Activated CD4-positive, alpha-beta memory T cell treated with anti-CD3 and anti-CD28 coated beads for 36 hours (primary cell): ENCODE results near the gene RASSF8. TPM values are rescaled to one million over a fixed set of nuclear protein-coding genes. Genes with fewer than 3 reads are reported as not detected.
A peak's percentile ranks its signal among the peaks of the same experiment; 100 is the strongest.

ENCODE experiments used
- CTCF ChIA-PET: fragments of 350-600 bp; sonication (Branson Sonifier 250); formaldehyde crosslinking; loops from one replicate; lab custom pipeline; 2021; ENCODE audit warnings: antibody characterized with exemption, inconsistent platforms; lab: Charles Lee
- POLR2A ChIA-PET: fragments of 350-600 bp; sonication (Branson Sonifier 250); formaldehyde crosslinking; loops from one replicate; lab custom pipeline; 2021; ENCODE audit warnings: antibody characterized with exemption; lab: Charles Lee
- DNase-seq: peaks from one replicate; pipeline ENCODE4 v3.0.0-alpha.2; 2020
- H3K27ac Mint-ChIP-seq: one replicate; pipeline ENCODE4 v1.8.0; 2021; ENCODE audit warnings: mixed read lengths
- H3K27me3 Mint-ChIP-seq: one replicate; pipeline ENCODE4 v1.8.0; 2021; ENCODE audit warnings: mixed read lengths
- H3K36me3 Mint-ChIP-seq: one replicate; pipeline ENCODE4 v1.8.0; 2021; ENCODE audit warnings: mixed read lengths
- H3K4me1 Mint-ChIP-seq: one replicate; pipeline ENCODE4 v1.8.0; 2021; ENCODE audit warnings: low read depth, mixed read lengths
- H3K4me3 Mint-ChIP-seq: one replicate; pipeline ENCODE4 v1.8.0; 2021; ENCODE audit warnings: mild to moderate bottlenecking, mixed read lengths
- H3K9me3 Mint-ChIP-seq: one replicate; pipeline ENCODE4 v1.8.0; 2021; ENCODE audit warnings: mixed read lengths
- intact Hi-C: fragments of 100-400 bp; cut with micrococcal nuclease; formaldehyde crosslinking; loops from one replicate; pipeline ENCODE4 v1.15.1; 2023
- total RNA-seq, 2 experiments: library from RNA; stranded (reverse); gene quantifications; one replicate each; pipeline ENCODE4 v1.2.3, GENCODE V29; 2021

Gene RASSF8
- total RNA-seq, 2 experiments from 2014 or later = 0.26 to 0.29 TPM

DNA sequence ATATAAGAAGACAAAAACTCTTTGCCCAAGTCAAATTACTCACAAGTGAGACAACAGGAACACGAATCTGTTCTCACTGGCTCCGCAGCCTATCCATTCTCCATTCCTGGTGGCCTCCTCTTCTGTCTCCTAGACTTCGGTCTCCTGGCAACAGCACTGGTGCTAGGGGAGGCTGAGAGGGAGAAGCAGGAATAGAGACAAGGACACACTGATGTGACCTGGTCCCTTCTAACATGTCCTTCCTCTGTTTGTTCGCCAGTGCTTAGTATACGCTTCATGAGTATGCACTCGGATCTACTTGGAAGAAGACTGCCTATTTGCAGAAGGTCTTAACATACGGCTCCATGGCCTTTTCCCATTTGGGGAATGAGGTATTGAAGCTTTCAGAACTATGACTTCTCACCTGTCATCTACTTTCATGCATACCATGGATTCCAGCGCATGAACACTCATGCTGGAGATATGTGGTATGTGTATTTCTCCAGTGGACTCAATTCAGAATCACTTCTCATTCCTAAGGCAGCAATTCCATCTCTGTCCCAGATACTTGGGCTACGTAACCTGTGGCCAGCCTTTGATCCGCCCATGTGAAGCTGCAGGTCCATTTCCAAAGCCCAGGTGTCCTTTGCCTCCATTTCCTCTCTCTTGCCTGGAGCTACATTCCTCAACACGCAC lies 132.5 kb downstream of the RASSF8 start:
- H3K4me3 Mint-ChIP-seq = no peak overlapping the region
- H3K27ac Mint-ChIP-seq = no peak overlapping the region
- no peaks in the 10 kb centered on the region for H3K9me3 Mint-ChIP-seq
- intact Hi-C loops = loop anchor here (10.0 kb wide), 1 partner anchor 334 kb away; no protein-coding TSS in a partner anchor
- CTCF ChIA-PET = no interaction called here
- DNase-seq = no peak
- H3K27me3 Mint-ChIP-seq = no peaks in the 10 kb centered on the region
- H3K4me1 Mint-ChIP-seq = no peaks in the 10 kb centered on the region
- no peaks in the 10 kb centered on the region for H3K36me3 Mint-ChIP-seq
- POLR2A ChIA-PET = no interaction called here

DNA sequence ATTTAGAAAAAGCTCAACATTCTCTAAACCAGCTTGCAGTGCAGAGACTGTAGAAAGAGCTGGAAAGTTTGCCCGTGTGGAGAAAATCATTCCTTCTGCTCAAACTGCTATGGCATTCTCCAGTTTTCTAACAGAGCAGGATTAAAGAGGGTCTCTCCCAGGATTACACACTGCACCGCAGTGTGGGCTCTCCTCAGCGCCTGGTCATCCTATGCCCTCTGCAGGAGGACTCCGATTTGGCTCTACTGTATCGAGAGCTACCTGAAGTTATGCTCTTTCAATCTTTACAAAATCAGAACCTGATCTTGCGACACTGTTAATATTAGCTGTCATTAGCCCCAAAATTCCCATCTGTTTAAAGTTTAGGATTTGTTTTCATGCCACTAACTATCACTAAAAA lies 133.3 kb downstream of the RASSF8 start:
- H3K27ac Mint-ChIP-seq = no peak overlapping the region
- H3K36me3 Mint-ChIP-seq = no peaks in the 10 kb centered on the region
- H3K4me1 Mint-ChIP-seq = no peaks in the 10 kb centered on the region
- H3K4me3 Mint-ChIP-seq = no peak overlapping the region
- no peak for DNase-seq
- ChIA-PET CTCF (no interaction called here), POLR2A (no interaction called here)
- no peaks in the 10 kb centered on the region for H3K9me3 Mint-ChIP-seq
- no peaks in the 10 kb centered on the region for H3K27me3 Mint-ChIP-seq
- intact Hi-C loops = loop anchor here (10.0 kb wide), 1 partner anchor 333 kb away; no protein-coding TSS in a partner anchor

DNA sequence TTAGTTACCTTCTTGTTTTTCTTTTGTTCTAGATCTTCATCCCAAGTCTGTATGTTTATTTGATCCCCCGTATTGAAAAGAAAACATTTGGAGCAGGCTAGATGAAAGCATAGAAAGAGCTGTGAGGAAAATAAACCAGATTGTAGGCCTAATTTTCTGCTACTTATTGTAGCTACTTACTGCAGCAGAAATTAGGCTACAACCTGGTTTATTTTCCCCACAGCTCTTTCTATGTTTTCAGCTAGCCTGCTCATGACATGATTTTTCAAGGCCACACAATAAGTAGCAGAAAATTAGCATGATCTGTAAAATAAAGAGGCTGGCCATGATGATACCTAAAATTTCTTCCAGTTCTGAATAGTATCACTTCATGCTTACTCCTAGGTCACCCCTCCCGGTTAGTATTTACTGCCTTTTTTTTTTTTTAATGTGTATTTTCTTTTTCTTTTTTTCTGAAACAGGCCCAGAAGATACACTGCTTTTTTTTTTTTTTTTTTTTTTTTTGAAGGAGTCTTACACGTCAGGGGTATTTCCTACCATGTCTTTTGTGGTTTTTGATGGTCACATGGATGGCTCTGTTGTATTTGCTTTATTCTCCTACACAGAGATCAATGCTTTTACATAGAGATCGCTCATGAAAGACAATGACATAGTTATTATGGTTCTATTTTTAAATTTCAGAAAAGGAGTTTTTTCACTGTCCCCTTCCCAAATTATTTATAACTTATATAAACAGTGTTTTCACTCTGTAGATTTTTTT lies 134.0 kb downstream of the RASSF8 start:
- no peak for DNase-seq

DNA sequence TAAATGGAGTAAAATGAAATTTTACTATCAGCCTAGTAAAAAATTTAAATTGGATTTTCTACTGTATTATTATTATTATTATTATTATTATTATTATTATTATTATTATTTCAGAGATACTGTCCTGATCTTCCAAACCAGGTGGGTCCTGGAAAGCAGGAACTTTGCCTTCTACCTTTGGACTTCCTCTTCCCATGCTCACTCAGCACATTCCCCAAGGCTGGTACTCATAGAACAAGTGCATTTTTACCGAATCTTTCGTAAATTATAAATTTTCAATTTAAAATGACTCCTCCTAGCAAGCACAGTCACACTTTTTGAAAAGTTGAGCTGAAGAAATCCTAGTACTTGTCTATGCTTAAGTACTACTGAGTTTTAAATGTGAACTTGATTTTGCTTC lies 136.7 kb downstream of the RASSF8 start:
- CTCF ChIA-PET = interaction anchor here (0.5 kb wide), 1 partner anchor 121 kb away, joined by 4 read pairs; no protein-coding TSS in a partner anchor

More for the DNA sequence above, 134.0 kb downstream of the RASSF8 start:
- no peak overlapping the region for H3K27ac Mint-ChIP-seq
- H3K36me3 Mint-ChIP-seq = no peaks in the 10 kb centered on the region
- no peaks in the 10 kb centered on the region for H3K27me3 Mint-ChIP-seq
- H3K9me3 Mint-ChIP-seq = no peaks in the 10 kb centered on the region
- H3K4me3 Mint-ChIP-seq = no peak overlapping the region
- no peaks in the 10 kb centered on the region for H3K4me1 Mint-ChIP-seq
- CTCF ChIA-PET = no interaction called here
- POLR2A ChIA-PET = no interaction called here
- intact Hi-C loops = loop anchor here (10.0 kb wide), 1 partner anchor 332 kb away; no protein-coding TSS in a partner anchor

DNA sequence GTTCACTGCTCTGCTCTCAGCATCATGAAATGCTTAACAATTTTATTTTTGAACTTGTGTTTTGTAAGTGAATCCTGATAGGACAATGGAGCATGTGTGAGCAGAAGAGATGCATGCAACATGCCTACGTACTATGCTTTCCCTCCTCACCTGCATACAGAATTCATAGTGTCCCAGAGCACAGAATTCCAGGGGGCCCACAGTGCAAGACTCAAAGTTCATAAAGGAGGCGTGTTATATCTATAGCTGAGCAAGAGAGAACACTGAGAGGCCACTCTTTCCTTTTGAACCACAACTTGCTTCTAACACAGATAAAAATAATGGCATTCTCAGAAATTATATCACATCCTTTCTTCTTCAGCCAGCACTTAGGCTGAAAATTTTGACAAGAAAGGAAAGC lies 137.6 kb downstream of the RASSF8 start:
- CTCF ChIA-PET = interaction anchor here (1.2 to 1.7 kb wide), 3 partner anchors 24 to 429 kb away, joined by 3 to 8 read pairs (median 5); no protein-coding TSS in a partner anchor

More for the DNA sequence above, 136.7 kb downstream of the RASSF8 start:
- Mint-ChIP-seq H3K4me3 (no peak overlapping the region), H3K9me3 (no peaks in the 10 kb centered on the region), H3K27ac (no peak overlapping the region), H3K27me3 (peaks cover 8% of the 10 kb centered on the region), H3K4me1 (no peaks in the 10 kb centered on the region), H3K36me3 (no peaks in the 10 kb centered on the region)
- POLR2A ChIA-PET = no interaction called here
- DNase-seq = no peak
- intact Hi-C loops = loop anchor here (10.0 kb wide), 1 partner anchor 330 kb away; no protein-coding TSS in a partner anchor

DNA sequence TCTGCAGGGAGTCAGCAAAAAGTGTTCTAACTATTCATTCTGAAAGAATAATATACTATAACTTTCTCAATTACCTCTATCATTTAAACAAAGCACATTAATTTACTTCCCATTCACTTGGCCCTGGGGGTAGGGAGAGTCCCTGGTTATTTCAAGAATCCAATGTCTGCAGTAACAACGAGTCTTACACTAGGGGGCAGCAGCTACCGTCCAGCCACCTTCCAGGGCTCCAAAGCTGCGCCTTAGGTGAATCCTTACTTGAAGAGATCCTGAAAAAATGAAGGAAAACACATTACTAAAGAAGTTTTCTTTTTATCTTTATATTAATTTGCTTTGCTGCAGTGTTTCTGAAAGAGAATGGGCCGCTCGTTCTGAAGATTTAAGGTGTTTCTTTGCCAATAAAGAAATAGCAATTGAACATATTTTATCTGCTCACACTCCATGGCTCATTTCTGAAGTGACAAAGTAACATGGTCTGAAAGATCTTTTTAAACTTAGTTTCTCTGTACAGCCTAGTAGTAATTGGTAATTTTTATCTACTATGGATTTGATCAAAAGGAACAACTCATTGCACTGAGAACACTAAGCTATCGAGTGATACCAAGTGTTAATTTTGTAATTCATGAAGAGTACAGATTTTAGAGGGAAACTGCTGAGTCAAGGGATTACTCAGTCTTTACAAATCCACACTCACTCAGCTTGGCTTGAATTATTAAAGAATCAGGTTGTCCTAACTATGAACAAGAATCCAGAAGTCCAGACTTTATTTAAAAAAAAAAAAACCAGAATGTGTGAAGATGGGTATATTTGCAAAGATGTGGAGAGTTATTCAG lies 138.8 kb downstream of the RASSF8 start:
- Mint-ChIP-seq H3K27me3 (peaks cover 14% of the 10 kb centered on the region), H3K4me3 (no peak overlapping the region), H3K4me1 (no peaks in the 10 kb centered on the region), H3K36me3 (no peaks in the 10 kb centered on the region), H3K9me3 (no peaks in the 10 kb centered on the region), H3K27ac (no peak overlapping the region)
- ChIA-PET CTCF (interaction anchor here (0.6 to 1.8 kb wide), 23 partner anchors 10 to 970 kb away, joined by 3 to 11 read pairs (median 4); partner anchors contain the start of gene BHLHE41), POLR2A (no interaction called here)
- intact Hi-C loops = loop anchor here (1.0 to 10.0 kb wide), 6 partner anchors 177 to 604 kb away; no protein-coding TSS in a partner anchor
- peak; percentile 62 for DNase-seq

More for the DNA sequence above, 137.6 kb downstream of the RASSF8 start:
- intact Hi-C loops = loop anchor here (2.0 to 10.0 kb wide), 2 partner anchors 329 to 429 kb away; no protein-coding TSS in a partner anchor
- no peak for DNase-seq
- Mint-ChIP-seq H3K27ac (no peak overlapping the region), H3K4me1 (no peaks in the 10 kb centered on the region), H3K36me3 (no peaks in the 10 kb centered on the region), H3K4me3 (no peak overlapping the region), H3K9me3 (no peaks in the 10 kb centered on the region), H3K27me3 (peaks cover 8% of the 10 kb centered on the region)
- POLR2A ChIA-PET = no interaction called here

DNA sequence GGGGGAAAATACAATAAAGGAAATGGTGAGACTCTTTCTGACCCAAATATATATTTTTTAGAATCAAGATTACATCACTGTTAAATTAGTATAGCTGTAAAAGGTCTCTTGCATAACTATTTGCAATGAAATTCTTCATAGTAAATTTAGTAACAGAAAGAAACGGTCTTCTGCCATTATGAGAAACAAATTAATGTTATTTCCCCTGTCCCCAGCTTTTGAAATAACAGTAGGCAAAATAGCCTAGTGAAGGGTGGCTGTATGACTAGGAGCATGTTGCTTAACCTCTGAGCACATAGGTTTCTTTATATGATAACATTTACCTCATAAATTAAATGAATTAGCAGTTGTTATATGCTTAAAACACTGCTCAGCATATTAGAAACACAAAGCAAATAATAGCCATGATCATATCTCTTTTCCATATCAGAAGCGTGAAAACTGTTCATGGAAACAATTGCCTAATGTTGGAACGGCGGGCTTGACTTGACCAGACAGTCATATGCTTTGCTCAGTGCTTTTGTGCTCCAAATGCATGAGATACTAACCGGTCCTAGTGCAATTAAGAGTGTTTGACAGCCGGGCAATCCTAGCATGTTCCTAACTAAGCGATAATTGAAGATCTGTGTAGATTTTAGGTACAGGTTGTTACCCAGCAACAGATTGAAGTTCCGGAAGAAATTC lies 142.3 kb downstream of the RASSF8 start:
- H3K27me3 Mint-ChIP-seq = peaks cover 16% of the 10 kb centered on the region
- H3K4me3 Mint-ChIP-seq = no peak overlapping the region
- ChIA-PET POLR2A (no interaction called here), CTCF (interaction anchor here (1.5 kb wide), 1 partner anchor 601 kb away, joined by 7 read pairs; no protein-coding TSS in a partner anchor)
- intact Hi-C loops = no loop called here
- H3K36me3 Mint-ChIP-seq = no peaks in the 10 kb centered on the region
- H3K9me3 Mint-ChIP-seq = no peaks in the 10 kb centered on the region
- no peaks in the 10 kb centered on the region for H3K4me1 Mint-ChIP-seq
- no peak for DNase-seq
- no peak overlapping the region for H3K27ac Mint-ChIP-seq

DNA sequence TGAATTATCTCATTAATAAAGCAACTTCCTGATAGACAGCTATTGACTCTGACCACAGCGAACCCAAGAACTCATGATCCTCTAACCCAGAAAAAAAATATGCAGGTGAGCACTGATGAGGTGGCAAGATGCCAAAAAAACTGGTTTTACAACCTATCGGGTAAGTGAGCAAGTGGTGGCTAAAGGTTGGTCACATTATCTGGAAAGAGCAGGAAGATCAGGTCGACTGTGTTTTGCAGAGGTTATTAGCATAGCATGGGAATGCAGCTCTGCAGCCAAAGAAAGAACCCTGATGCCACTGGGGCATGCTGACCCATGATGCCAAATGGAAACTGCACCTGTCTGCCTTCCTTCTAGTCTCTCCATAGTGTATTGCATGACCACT lies 142.9 kb downstream of the RASSF8 start:
- ChIA-PET POLR2A (no interaction called here), CTCF (no interaction called here)
- H3K4me3 Mint-ChIP-seq = no peak overlapping the region
- intact Hi-C loops = no loop called here
- DNase-seq = no peak
- no peaks in the 10 kb centered on the region for H3K36me3 Mint-ChIP-seq
- no peaks in the 10 kb centered on the region for H3K4me1 Mint-ChIP-seq
- peaks cover 16% of the 10 kb centered on the region for H3K27me3 Mint-ChIP-seq
- no peaks in the 10 kb centered on the region for H3K9me3 Mint-ChIP-seq
- no peak overlapping the region for H3K27ac Mint-ChIP-seq

DNA sequence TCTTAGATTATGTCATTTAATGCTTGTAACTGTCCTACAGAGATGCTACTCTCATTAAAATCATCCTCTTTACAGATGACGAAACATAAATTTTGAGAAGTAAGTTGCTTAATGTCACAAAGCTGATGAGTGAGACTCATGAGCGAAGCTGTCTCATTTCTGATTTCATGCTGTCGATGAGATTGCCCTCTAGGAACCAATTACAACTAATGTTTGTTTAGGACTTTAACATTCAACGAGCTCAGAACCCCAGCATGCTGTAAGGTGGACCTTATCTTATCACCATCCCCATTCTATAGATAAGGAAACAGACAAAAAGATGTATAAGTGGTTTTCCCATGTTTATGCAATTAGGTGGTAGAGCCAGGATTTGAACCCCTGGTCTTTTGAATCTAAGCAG lies 143.3 kb downstream of the RASSF8 start:
- POLR2A ChIA-PET = no interaction called here

DNA sequence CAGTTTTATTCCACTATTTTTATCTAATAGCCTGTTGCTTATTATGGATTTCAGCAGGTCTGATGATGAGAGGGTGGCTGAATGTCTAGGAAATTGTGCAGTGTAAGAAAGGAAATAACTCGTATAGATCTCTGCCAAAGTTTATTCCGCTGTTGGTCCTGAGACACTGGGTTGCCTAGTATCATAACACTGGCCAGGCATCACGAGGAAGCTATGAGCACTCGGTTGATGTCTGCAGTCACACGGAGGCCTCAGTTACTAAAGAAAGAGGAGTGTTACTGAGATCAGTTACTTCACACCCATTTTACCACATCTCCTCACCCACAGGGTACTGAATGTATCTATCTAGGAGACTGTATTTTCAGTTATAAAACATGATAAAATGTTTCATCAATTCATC lies 144.5 kb downstream of the RASSF8 start:
- no peaks in the 10 kb centered on the region for H3K9me3 Mint-ChIP-seq
- H3K4me1 Mint-ChIP-seq = no peaks in the 10 kb centered on the region
- DNase-seq = no peak
- H3K27ac Mint-ChIP-seq = no peak overlapping the region
- POLR2A ChIA-PET = no interaction called here
- no peaks in the 10 kb centered on the region for H3K36me3 Mint-ChIP-seq
- CTCF ChIA-PET = interaction anchor here (1.4 kb wide), 1 partner anchor 548 kb away, joined by 4 read pairs; no protein-coding TSS in a partner anchor
- intact Hi-C loops = no loop called here
- H3K4me3 Mint-ChIP-seq = no peak overlapping the region
- H3K27me3 Mint-ChIP-seq = peaks cover 16% of the 10 kb centered on the region

More for the DNA sequence above, 143.3 kb downstream of the RASSF8 start:
- Mint-ChIP-seq H3K4me3 (no peak overlapping the region), H3K4me1 (no peaks in the 10 kb centered on the region), H3K36me3 (no peaks in the 10 kb centered on the region), H3K27me3 (peaks cover 16% of the 10 kb centered on the region), H3K27ac (no peak overlapping the region), H3K9me3 (no peaks in the 10 kb centered on the region)
- intact Hi-C loops = no loop called here
- no peak for DNase-seq
- CTCF ChIA-PET = interaction anchor here (1.1 kb wide), 1 partner anchor 18 kb away, joined by 4 read pairs; no protein-coding TSS in a partner anchor

DNA sequence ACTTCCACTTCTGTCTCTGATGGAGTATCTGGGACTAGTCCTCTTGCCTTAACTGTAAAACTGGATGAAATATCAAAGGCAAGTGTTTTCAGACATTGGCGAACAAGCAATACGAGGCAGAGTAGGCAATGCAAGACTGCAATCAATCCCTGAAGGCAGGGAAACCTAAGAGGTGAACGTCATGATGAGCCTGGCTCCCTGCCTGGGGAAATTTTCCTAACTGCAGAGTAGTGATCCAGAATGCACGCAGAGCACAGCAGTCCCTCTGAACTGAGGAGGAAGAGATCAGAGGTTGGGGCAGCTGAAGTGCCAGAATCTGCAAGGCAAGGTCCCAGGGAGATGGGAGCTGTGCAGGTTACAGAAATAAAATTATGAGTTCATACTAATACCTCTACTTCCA lies 147.9 kb downstream of the RASSF8 start:
- Mint-ChIP-seq H3K4me1 (no peaks in the 10 kb centered on the region), H3K27ac (no peak overlapping the region), H3K36me3 (no peaks in the 10 kb centered on the region), H3K4me3 (no peak overlapping the region), H3K9me3 (no peaks in the 10 kb centered on the region), H3K27me3 (peaks cover 14% of the 10 kb centered on the region)
- intact Hi-C loops = no loop called here
- ChIA-PET POLR2A (no interaction called here), CTCF (no interaction called here)
- no peak for DNase-seq
